ENCODE results near the gene CACNA1C.

CACNA1C gene

GRCh38 chr12:2057041-2057794 is 4.4 kb downstream of the CACNA1C start:
- no peaks in the 10 kb centered on the region for H3K36me3 ChIP-seq
- H3K4me3 ChIP-seq (ENCODE audit: low read depth, low read length): no peak overlapping the region
- TF ChIP-seq, protein P1, sequence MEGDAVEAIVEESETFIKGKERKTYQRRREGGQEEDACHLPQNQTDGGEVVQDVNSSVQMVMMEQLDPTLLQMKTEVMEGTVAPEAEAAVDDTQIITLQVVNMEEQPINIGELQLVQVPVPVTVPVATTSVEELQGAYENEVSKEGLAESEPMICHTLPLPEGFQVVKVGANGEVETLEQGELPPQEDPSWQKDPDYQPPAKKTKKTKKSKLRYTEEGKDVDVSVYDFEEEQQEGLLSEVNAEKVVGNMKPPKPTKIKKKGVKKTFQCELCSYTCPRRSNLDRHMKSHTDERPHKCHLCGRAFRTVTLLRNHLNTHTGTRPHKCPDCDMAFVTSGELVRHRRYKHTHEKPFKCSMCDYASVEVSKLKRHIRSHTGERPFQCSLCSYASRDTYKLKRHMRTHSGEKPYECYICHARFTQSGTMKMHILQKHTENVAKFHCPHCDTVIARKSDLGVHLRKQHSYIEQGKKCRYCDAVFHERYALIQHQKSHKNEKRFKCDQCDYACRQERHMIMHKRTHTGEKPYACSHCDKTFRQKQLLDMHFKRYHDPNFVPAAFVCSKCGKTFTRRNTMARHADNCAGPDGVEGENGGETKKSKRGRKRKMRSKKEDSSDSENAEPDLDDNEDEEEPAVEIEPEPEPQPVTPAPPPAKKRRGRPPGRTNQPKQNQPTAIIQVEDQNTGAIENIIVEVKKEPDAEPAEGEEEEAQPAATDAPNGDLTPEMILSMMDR (IDR thresholded peaks at IDR 0.05; ENCODE audit: low read depth, low read length): peak; percentile 92
- no peaks in the 10 kb centered on the region for H3K9me3 ChIP-seq (ENCODE audit: severe bottlenecking)
- DNase-seq: peak; percentile 90
- H3K27me3 ChIP-seq (ENCODE audit: insufficient read depth, low read depth, severe bottlenecking): peaks cover 4% of the 10 kb centered on the region
- no peak overlapping the region; the same call in 1 of the 2 replicates for H3K27ac ChIP-seq

DNA sequence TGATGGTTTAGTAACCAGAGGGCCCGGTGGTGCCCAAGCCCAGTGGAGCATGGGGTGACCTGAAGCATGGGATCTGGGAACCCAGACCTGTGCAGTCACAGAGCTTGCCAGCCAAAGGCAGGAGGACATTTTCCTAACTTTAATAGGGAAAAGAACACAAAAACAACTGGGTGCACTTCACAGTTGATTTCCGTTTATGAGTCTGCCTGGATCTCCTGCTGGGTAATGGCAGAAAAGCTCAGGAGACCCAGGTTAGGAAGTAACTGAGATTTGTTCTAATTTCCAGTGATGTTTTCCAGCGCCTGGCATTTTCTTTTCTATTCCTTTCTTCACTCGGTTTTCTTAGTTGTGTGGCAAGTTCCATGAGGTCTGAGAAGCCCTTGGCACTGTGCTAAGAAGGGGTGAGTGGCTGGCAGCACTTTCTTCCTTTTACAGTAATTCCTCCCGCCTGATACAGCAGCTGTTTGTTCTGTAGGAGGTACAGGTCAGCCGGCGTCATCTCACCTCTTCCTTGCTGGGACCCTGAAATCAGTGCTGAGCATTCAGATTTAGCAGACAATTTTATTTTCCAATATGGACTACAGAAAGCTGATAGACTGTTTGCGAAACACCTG is 5.1 kb downstream of the CACNA1C start:
- DNase-seq: no peak
- no peak overlapping the region for H3K4me3 ChIP-seq (ENCODE audit: low read depth, low read length)
- TF ChIP-seq, protein P1 (IDR thresholded peaks at IDR 0.05; ENCODE audit: low read depth, low read length): no peak
- H3K27me3 ChIP-seq (ENCODE audit: insufficient read depth, low read depth, severe bottlenecking): peaks cover 4% of the 10 kb centered on the region
- no peak overlapping the region; the same call in 1 of the 2 replicates for H3K27ac ChIP-seq
- H3K9me3 ChIP-seq (ENCODE audit: severe bottlenecking): no peaks in the 10 kb centered on the region
- no peaks in the 10 kb centered on the region for H3K36me3 ChIP-seq

DNA sequence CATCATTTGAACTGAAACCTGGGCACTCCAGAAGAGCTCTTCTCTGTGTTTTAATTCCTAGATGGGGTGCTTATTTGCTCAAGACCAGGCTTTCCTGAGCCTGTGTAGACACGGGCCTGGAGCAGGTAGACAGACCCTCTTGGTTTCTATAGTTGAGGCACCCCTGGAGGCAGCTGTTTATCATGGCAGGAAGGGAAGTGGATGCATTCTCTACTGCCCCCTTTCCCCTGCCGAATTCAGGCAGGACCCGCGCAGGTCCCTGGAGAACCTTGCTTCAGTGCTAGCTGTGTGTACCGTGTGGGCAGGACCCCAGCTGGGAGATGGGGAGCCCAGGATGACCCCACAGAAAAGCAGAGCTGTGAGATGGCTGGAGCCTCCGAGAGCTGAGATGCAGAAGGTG is 6.0 kb downstream of the CACNA1C start:
- Histone ChIP-seq H3K36me3 (no peaks in the 10 kb centered on the region), H3K4me3 (ENCODE audit: low read depth, low read length) (no peak overlapping the region), H3K27ac (no peak overlapping the region), H3K9me3 (ENCODE audit: severe bottlenecking) (peaks cover 2% of the 10 kb centered on the region), H3K27me3 (ENCODE audit: insufficient read depth, low read depth, severe bottlenecking) (peaks cover 4% of the 10 kb centered on the region)
- DNase-seq: no peak
- TF ChIP-seq, protein P1 (IDR thresholded peaks at IDR 0.05; ENCODE audit: low read depth, low read length): no peak

DNA sequence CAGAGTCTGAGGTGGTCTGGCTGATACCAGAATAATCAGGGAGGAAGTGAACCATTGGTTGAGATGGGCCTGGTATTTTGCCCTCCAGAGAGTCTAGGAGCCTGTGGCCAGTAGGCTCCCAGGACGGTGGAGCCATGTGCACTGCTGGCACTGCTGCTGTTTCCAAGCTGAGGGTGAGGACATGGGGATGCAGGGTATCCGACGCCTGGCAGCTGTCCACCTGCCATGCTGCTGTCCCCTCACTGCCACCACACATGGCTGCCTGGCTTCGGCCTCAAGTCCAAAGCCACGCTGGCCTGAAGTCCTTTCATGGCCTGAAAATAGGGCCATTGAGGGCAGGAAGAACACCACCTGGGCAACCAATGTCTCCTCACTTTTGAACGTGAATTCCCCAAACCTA is 8.6 kb downstream of the CACNA1C start:
- no peak overlapping the region for H3K27ac ChIP-seq
- DNase-seq: no peak
- TF ChIP-seq, protein P1 (IDR thresholded peaks at IDR 0.05; ENCODE audit: low read depth, low read length): no peak
- H3K27me3 ChIP-seq (ENCODE audit: insufficient read depth, low read depth, severe bottlenecking): no peaks in the 10 kb centered on the region
- H3K36me3 ChIP-seq: no peaks in the 10 kb centered on the region
- no peak overlapping the region for H3K4me3 ChIP-seq (ENCODE audit: low read depth, low read length)
- peaks cover 2% of the 10 kb centered on the region for H3K9me3 ChIP-seq (ENCODE audit: severe bottlenecking)

GRCh38 chr12:2064071-2064507 is 11.3 kb downstream of the CACNA1C start:
- DNase-seq: no peak
- no peaks in the 10 kb centered on the region for H3K27me3 ChIP-seq (ENCODE audit: insufficient read depth, low read depth, severe bottlenecking)
- H3K4me3 ChIP-seq (ENCODE audit: low read depth, low read length): no peak overlapping the region
- H3K27ac ChIP-seq: no peak overlapping the region
- no peaks in the 10 kb centered on the region for H3K36me3 ChIP-seq
- peaks cover 2% of the 10 kb centered on the region for H3K9me3 ChIP-seq (ENCODE audit: severe bottlenecking)
- TF ChIP-seq, protein P1 (IDR thresholded peaks at IDR 0.05; ENCODE audit: low read depth, low read length): no peak
